ENCODE measurements around the gene PPEF1. TPM values are rescaled to one million over a fixed set of nuclear protein-coding genes. Genes with fewer than 3 reads are reported as not detected.

PPEF1 gene
- total RNA-seq, 1 donor from 2014 or later: not detected

DNA sequence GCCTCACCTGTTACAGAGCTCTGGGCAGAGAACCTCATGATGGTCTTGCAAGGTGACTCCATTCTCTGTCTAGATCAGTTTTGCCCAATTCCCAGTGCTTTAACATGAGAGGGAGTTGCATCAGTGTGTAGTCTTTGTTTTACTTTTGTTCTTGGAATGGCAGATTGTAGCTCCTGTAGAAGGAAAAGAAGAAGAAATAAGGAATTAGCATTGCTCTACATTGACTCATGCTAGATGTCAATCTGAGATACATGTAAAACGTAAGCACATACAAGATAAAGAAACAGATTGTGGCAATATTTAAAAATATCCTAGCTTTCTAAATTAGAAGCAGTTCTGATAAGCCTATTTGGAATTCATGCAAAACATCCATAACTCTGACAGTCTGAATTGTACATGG lies 16.0 kb upstream of the PPEF1 start:
- Histone ChIP-seq H3K4me3 (ENCODE audit: low read depth, low read length) (no peak overlapping the region), H3K36me3 (ENCODE audit: control insufficient read depth, insufficient read depth, low read length) (no peaks in the 10 kb centered on the region), H3K27me3 (ENCODE audit: control insufficient read depth, insufficient read depth, low read length) (no peaks in the 10 kb centered on the region)
- DNase-seq (ENCODE audit: low read depth) (no peak), FAIRE-seq (no peak)
- no peak for TF ChIP-seq CTCF (IDR thresholded peaks at IDR 0.05; ENCODE audit: insufficient read depth, low read length, severe bottlenecking)

DNA sequence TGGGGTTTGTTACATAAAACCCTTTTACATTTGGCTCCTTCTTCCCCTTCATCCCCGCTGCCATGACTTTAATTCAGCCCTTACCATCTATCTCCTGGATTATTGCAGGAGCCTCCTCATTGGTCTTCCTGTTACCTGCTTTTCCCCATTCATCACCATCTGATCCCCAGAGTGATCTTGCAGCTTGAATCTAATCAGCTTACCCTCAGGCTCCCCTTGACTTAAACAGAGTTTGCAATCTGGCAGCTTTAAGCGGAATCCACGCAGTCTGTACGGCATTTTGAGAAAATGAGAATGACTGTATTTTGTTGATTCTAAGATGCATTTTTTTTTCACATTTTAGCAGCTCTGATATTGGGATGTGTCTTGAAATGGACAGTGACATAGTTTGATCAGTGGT lies 14.9 kb upstream of the PPEF1 start:
- DNase-seq (ENCODE audit: low read depth): no peak
- Histone ChIP-seq H3K4me3 (ENCODE audit: low read depth, low read length) (no peak overlapping the region), H3K27me3 (ENCODE audit: control insufficient read depth, insufficient read depth, low read length) (no peaks in the 10 kb centered on the region), H3K36me3 (ENCODE audit: control insufficient read depth, insufficient read depth, low read length) (no peaks in the 10 kb centered on the region)
- no peak for TF ChIP-seq CTCF (IDR thresholded peaks at IDR 0.05; ENCODE audit: insufficient read depth, low read length, severe bottlenecking)
- FAIRE-seq: no peak

DNA sequence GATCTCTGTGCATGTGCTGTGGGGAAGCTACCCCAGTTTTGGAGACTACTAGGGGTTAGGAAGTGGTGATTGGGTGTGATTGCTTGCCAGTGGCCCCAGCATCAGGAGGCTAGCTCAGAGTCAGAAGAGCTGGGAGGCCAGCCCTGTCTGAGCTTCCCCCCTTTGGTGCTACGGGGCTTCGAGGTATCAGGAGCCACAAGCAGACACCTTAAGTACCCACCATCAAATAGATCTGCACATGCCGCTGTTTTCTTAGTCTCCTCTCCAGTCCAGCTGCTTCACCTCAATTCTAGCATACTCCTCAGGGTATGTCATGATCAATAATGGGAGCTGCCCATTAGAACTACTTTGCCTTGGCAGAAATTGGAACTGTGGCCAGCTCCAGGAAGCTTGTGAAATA lies 10.8 kb upstream of the PPEF1 start:
- no peaks in the 10 kb centered on the region for H3K27me3 ChIP-seq (ENCODE audit: control insufficient read depth, insufficient read depth, low read length)
- H3K36me3 ChIP-seq (ENCODE audit: control insufficient read depth, insufficient read depth, low read length): no peaks in the 10 kb centered on the region
- DNase-seq (ENCODE audit: low read depth) (no peak), FAIRE-seq (no peak)
- TF ChIP-seq CTCF (IDR thresholded peaks at IDR 0.05; ENCODE audit: insufficient read depth, low read length, severe bottlenecking): no peak
- H3K4me3 ChIP-seq (ENCODE audit: low read depth, low read length): no peak overlapping the region

GRCh38 chrX:18698737-18699650 lies 8.5 kb upstream of the PPEF1 start:
- DNase-seq (ENCODE audit: low read depth) (no peak), FAIRE-seq (no peak)
- Histone ChIP-seq H3K27me3 (ENCODE audit: control insufficient read depth, insufficient read depth, low read length) (no peaks in the 10 kb centered on the region), H3K4me3 (ENCODE audit: low read depth, low read length) (no peak overlapping the region), H3K36me3 (ENCODE audit: control insufficient read depth, insufficient read depth, low read length) (no peaks in the 10 kb centered on the region)
- no peak for TF ChIP-seq CTCF (IDR thresholded peaks at IDR 0.05; ENCODE audit: insufficient read depth, low read length, severe bottlenecking)

DNA sequence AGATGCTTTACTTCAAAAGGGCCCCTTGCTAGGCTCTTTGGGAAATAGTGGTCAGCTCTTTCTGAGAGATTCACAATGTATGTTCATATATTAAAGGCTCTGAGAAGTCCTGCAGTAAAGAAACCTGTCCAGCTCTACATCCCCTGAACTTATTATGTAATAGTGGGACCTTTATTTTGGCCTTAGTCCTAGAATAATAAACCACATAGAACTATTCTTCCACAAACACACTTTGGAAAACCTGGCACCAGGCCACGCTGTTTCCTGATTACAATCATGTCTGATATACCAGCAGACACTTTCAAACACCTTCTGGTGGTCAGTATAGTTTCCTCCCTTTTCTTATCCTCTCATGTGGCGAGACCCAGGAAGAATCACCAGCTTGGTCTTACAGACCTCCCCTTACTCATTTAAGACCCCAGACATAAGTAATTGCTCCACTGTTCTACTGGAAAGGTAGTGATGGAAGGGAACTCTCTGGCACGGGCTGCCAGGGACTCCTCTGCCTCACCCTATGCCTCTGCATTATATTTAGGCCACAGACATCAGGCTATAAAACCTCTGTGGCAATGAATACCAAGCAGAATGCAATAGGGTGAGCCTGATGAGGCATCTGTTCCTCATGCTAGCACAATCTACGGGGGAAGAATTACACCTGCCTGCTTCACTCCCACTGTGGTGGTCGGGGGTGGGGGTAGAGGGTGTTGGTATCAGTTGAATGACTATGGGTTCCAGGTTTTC lies 5.7 kb upstream of the PPEF1 start:
- H3K27me3 ChIP-seq (ENCODE audit: control insufficient read depth, insufficient read depth, low read length): no peaks in the 10 kb centered on the region
- no peak for FAIRE-seq
- TF ChIP-seq CTCF (IDR thresholded peaks at IDR 0.05; ENCODE audit: insufficient read depth, low read length, severe bottlenecking): no peak
- no peak overlapping the region for H3K4me3 ChIP-seq (ENCODE audit: low read depth, low read length)
- DNase-seq (ENCODE audit: low read depth): peak; percentile 48
- no peaks in the 10 kb centered on the region for H3K36me3 ChIP-seq (ENCODE audit: control insufficient read depth, insufficient read depth, low read length)
